Suprapubic skin (tissue), 4 donors: ENCODE data around the gene SLC36A4. TPM values are rescaled to one million over a fixed set of nuclear protein-coding genes. Genes with fewer than 3 reads are reported as not detected.
A peak's percentile ranks its signal among the peaks of the same experiment; 100 is the strongest.

Experiments
- DNase-seq, 2 donors: peaks; one replicate each; pipeline ENCODE4 v3.0.0-alpha.2; 2019; ENCODE audit warnings: low spot score in 2 of 2
- H3K27ac ChIP-seq: fragments of 200-600 bp; sonication (generic); one replicate; pipeline ENCODE4 v1.5.1; 2019
- H3K27me3 ChIP-seq: fragments of 200-600 bp; sonication (generic); one replicate; pipeline ENCODE4 v1.5.1; 2019
- H3K36me3 ChIP-seq: fragments of 200-600 bp; sonication (generic); one replicate; pipeline ENCODE4 v1.5.1; 2019
- H3K4me1 ChIP-seq: fragments of 200-600 bp; sonication (generic); one replicate; pipeline ENCODE4 v1.5.1; 2019
- H3K4me3 ChIP-seq: fragments of 200-600 bp; sonication (generic); one replicate; pipeline ENCODE4 v1.5.1; 2019; ENCODE audit warnings: mild to moderate bottlenecking
- H3K9me3 ChIP-seq: fragments of 200-600 bp; sonication (generic); one replicate; pipeline ENCODE4 v1.5.1; 2019
- CTCF ChIP-seq, 2 donors: fragments of 200-600 bp in 1 of 2; fragments of 450-650 bp in 1 of 2; sonication (generic) in 1 of 2; IDR thresholded peaks; one replicate each; pipeline ENCODE4 v1.5.1; 2016 to 2019; ENCODE audit warnings: antibody characterized with exemption in 2 of 2, mild to moderate bottlenecking in 1 of 2, moderate library complexity in 1 of 2
- EP300 ChIP-seq: sonication (generic); formaldehyde crosslinking; IDR thresholded peaks from one replicate; pipeline ENCODE4 v1.6.1; 2017; ENCODE audit warnings: antibody characterized with exemption
- POLR2A ChIP-seq, 2 donors: fragments of 450-650 bp; IDR thresholded peaks; one replicate each; pipeline ENCODE4 v1.6.1; 2017; ENCODE audit warnings: antibody characterized with exemption in 2 of 2, mild to moderate bottlenecking in 2 of 2, moderate library complexity in 2 of 2
- POLR2AphosphoS5 ChIP-seq, 3 donors: sonication (generic); formaldehyde crosslinking; IDR thresholded peaks; one replicate each; pipeline ENCODE4 v1.6.1; 2017; ENCODE audit warnings: antibody characterized with exemption in 3 of 3
- WGBS: methylation state at CpG from one replicate; pipeline ENCODE4 v1.1.5; 2018; 5-methylcytosine and 5-hydroxymethylcytosine counted together
- total RNA-seq, 4 donors: library from RNA; depleted of rRNA; stranded (reverse); fragments of >200 nt; gene quantifications; one replicate each; pipeline ENCODE4 v1.1.0, GENCODE V29; 2016

Gene SLC36A4
- total RNA-seq, 4 donors from 2014 or later: 7.2 to 16.3 (median 8.9) TPM

GRCh38 chr11:93209466-93209865 lies 11.7 kb upstream of the SLC36A4 start:
- no peak overlapping the region for H3K27ac ChIP-seq
- 90% methylated on average over 2 of the region's 2 CpGs for WGBS
- H3K4me3 ChIP-seq: no peak overlapping the region
- TF ChIP-seq POLR2A (IDR thresholded peaks at IDR 0.05) (no peak), EP300 (no peak), POLR2AphosphoS5 (IDR thresholded peaks at IDR 0.05) (no peak), CTCF (IDR thresholded peaks at IDR 0.05) (no peak)
- no peaks in the 10 kb centered on the region for H3K4me1 ChIP-seq
- H3K36me3 ChIP-seq: no peaks in the 10 kb centered on the region
- DNase-seq: no peak
- no peaks in the 10 kb centered on the region for H3K9me3 ChIP-seq
- H3K27me3 ChIP-seq: no peaks in the 10 kb centered on the region

- 86% methylated on average over 1 of the region's 1 CpG for WGBS
- Histone ChIP-seq H3K9me3 (no peaks in the 10 kb centered on the region), H3K27ac (no peak overlapping the region), H3K36me3 (no peaks in the 10 kb centered on the region), H3K27me3 (no peaks in the 10 kb centered on the region), H3K4me3 (no peak overlapping the region), H3K4me1 (no peaks in the 10 kb centered on the region)
- TF ChIP-seq POLR2AphosphoS5 (IDR thresholded peaks at IDR 0.05) (no peak), CTCF (IDR thresholded peaks at IDR 0.05) (no peak), POLR2A (IDR thresholded peaks at IDR 0.05) (no peak), EP300 (no peak)
- no peak for DNase-seq
Measured at GRCh38 chr11:93208663-93209270, 11.0 kb upstream of the SLC36A4 start.

- Histone ChIP-seq H3K9me3 (no peaks in the 10 kb centered on the region), H3K4me3 (no peak overlapping the region), H3K27me3 (no peaks in the 10 kb centered on the region), H3K4me1 (peaks cover 8% of the 10 kb centered on the region), H3K27ac (no peak overlapping the region), H3K36me3 (no peaks in the 10 kb centered on the region)
- WGBS: 78% methylated on average over 1 of the region's 1 CpG
- no peak for DNase-seq
- TF ChIP-seq POLR2AphosphoS5 (IDR thresholded peaks at IDR 0.05) (no peak), EP300 (no peak), POLR2A (IDR thresholded peaks at IDR 0.05) (no peak), CTCF (IDR thresholded peaks at IDR 0.05) (no peak)
Measured at GRCh38 chr11:93199616-93200015, 1.8 kb upstream of the SLC36A4 start.

- H3K27ac ChIP-seq: peak overlapping the region; percentile 96
- no peak for TF ChIP-seq EP300
- no peak for TF ChIP-seq POLR2AphosphoS5 (IDR thresholded peaks at IDR 0.05)
- TF ChIP-seq CTCF (IDR thresholded peaks at IDR 0.05): no peak
- TF ChIP-seq POLR2A (IDR thresholded peaks at IDR 0.05): no peak
- H3K9me3 ChIP-seq: no peaks in the 10 kb centered on the region
- peaks cover 8% of the 10 kb centered on the region for H3K4me1 ChIP-seq
- no peak for DNase-seq
- no peaks in the 10 kb centered on the region for H3K36me3 ChIP-seq
- H3K4me3 ChIP-seq: peak overlapping the region; percentile 70
- no peaks in the 10 kb centered on the region for H3K27me3 ChIP-seq
- 17% methylated on average over 14 of the region's 14 CpGs for WGBS
Measured at GRCh38 chr11:93198215-93198845, 539 bp upstream of the SLC36A4 start.

GRCh38 chr11:93196816-93197379 lies 893 bp downstream of the SLC36A4 start:
- 7% methylated on average over 13 of the region's 13 CpGs for WGBS
- DNase-seq: no peak
- Histone ChIP-seq H3K27ac (peak overlapping the region; percentile 96), H3K4me1 (peaks cover 8% of the 10 kb centered on the region), H3K27me3 (no peaks in the 10 kb centered on the region), H3K9me3 (no peaks in the 10 kb centered on the region), H3K36me3 (no peaks in the 10 kb centered on the region), H3K4me3 (peak overlapping the region; percentile 70)
- no peak for TF ChIP-seq POLR2A (IDR thresholded peaks at IDR 0.05)
- TF ChIP-seq POLR2AphosphoS5 (IDR thresholded peaks at IDR 0.05): no peak
- peak in 1 of 2 donors; percentile 30 for TF ChIP-seq CTCF (IDR thresholded peaks at IDR 0.05)
